ENCODE measurements around the gene TIAM1.

DNA sequence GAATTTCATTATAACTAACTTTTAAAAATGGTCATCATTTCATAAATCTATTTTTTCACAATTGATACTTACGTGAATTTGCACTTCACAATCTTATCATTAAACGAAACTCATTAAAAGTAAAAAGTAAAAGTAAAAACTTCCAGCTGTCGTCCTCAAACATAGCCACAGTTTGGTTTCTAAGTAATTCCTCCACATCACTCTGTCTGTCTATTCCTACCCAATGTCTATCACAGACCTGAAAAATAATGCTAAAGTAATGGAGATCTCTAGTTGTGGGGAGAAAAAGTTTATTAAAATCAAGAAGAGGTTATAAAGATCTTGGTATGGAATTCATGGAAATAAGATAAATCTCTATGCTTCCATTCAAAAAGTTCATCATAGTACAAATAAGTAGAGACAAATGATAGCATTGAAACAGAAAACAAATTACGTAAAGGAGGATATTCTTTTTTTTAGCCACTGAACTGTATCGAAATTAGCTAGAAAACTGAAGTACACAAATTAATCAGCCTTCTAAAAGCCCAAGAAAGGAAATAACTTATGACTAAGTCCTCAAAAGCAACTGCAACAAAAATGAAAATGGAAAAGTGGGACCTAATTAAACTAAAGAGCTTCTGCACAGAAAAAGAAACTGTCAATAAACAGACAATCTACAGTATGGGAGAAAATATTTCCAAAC, 148.6 kb downstream of the TIAM1 start:
- TF ChIP-seq, protein P1, sequence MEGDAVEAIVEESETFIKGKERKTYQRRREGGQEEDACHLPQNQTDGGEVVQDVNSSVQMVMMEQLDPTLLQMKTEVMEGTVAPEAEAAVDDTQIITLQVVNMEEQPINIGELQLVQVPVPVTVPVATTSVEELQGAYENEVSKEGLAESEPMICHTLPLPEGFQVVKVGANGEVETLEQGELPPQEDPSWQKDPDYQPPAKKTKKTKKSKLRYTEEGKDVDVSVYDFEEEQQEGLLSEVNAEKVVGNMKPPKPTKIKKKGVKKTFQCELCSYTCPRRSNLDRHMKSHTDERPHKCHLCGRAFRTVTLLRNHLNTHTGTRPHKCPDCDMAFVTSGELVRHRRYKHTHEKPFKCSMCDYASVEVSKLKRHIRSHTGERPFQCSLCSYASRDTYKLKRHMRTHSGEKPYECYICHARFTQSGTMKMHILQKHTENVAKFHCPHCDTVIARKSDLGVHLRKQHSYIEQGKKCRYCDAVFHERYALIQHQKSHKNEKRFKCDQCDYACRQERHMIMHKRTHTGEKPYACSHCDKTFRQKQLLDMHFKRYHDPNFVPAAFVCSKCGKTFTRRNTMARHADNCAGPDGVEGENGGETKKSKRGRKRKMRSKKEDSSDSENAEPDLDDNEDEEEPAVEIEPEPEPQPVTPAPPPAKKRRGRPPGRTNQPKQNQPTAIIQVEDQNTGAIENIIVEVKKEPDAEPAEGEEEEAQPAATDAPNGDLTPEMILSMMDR (IDR thresholded peaks at IDR 0.05): no peak
- no peak for TF ChIP-seq ZFX (IDR thresholded peaks at IDR 0.05; ENCODE audit: borderline replicate concordance)
